ENCODE results near the gene REPS2.

REPS2 gene

GRCh38 chrX:17005712-17006368 lies 59.4 kb downstream of the REPS2 start:
- H3K4me3 ChIP-seq (replicated peaks; ENCODE audit: low read depth, low read length), result no peak overlapping the region
- no peaks in the 10 kb centered on the region for H3K36me3 ChIP-seq (ENCODE audit: control insufficient read depth, insufficient read depth, low read length)
- H3K27me3 ChIP-seq (replicated peaks; ENCODE audit: control insufficient read depth, insufficient read depth, low read length), result peaks cover 4% of the 10 kb centered on the region; the same call in 1 of the 2 replicates
- no peak for DNase-seq (ENCODE audit: extremely low read depth, insufficient read length)
- no peak for TF ChIP-seq CTCF (IDR thresholded peaks at IDR 0.05; ENCODE audit: insufficient read depth, low read length, poor library complexity, severe bottlenecking)

GRCh38 chrX:17007134-17007768 lies 60.8 kb downstream of the REPS2 start:
- DNase-seq (ENCODE audit: extremely low read depth, insufficient read length), result no peak
- TF ChIP-seq CTCF (IDR thresholded peaks at IDR 0.05; ENCODE audit: insufficient read depth, low read length, poor library complexity, severe bottlenecking), result peak; percentile 28
- peaks cover 3% of the 10 kb centered on the region; the same call in 1 of the 2 replicates for H3K27me3 ChIP-seq (replicated peaks; ENCODE audit: control insufficient read depth, insufficient read depth, low read length)
- no peaks in the 10 kb centered on the region for H3K36me3 ChIP-seq (ENCODE audit: control insufficient read depth, insufficient read depth, low read length)
- H3K4me3 ChIP-seq (replicated peaks; ENCODE audit: low read depth, low read length), result no peak overlapping the region

- Histone ChIP-seq H3K27me3 (replicated peaks; ENCODE audit: control insufficient read depth, insufficient read depth, low read length) (peaks cover 1% of the 10 kb centered on the region; the same call in 1 of the 2 replicates), H3K4me3 (replicated peaks; ENCODE audit: low read depth, low read length) (no peak overlapping the region), H3K36me3 (ENCODE audit: control insufficient read depth, insufficient read depth, low read length) (no peaks in the 10 kb centered on the region)
- no peak for DNase-seq (ENCODE audit: extremely low read depth, insufficient read length)
- no peak for TF ChIP-seq CTCF (IDR thresholded peaks at IDR 0.05; ENCODE audit: insufficient read depth, low read length, poor library complexity, severe bottlenecking)
These were observed 63.6 kb downstream of the REPS2 start for GRCh38 chrX:17009856-17010625.

GRCh38 chrX:17012465-17012864 lies 66.0 kb downstream of the REPS2 start:
- no peak for TF ChIP-seq CTCF (IDR thresholded peaks at IDR 0.05; ENCODE audit: insufficient read depth, low read length, poor library complexity, severe bottlenecking)
- no peak overlapping the region for H3K4me3 ChIP-seq (replicated peaks; ENCODE audit: low read depth, low read length)
- no peaks in the 10 kb centered on the region for H3K36me3 ChIP-seq (ENCODE audit: control insufficient read depth, insufficient read depth, low read length)
- H3K27me3 ChIP-seq (replicated peaks; ENCODE audit: control insufficient read depth, insufficient read depth, low read length), result no peaks in the 10 kb centered on the region; the same call in 1 of the 2 replicates
- DNase-seq (ENCODE audit: extremely low read depth, insufficient read length), result no peak

GRCh38 chrX:17014216-17014615 lies 67.8 kb downstream of the REPS2 start:
- H3K36me3 ChIP-seq (ENCODE audit: control insufficient read depth, insufficient read depth, low read length), result no peaks in the 10 kb centered on the region
- H3K27me3 ChIP-seq (replicated peaks; ENCODE audit: control insufficient read depth, insufficient read depth, low read length), result no peaks in the 10 kb centered on the region; the same call in 1 of the 2 replicates
- no peak overlapping the region for H3K4me3 ChIP-seq (replicated peaks; ENCODE audit: low read depth, low read length)
- no peak for TF ChIP-seq CTCF (IDR thresholded peaks at IDR 0.05; ENCODE audit: insufficient read depth, low read length, poor library complexity, severe bottlenecking)
- DNase-seq (ENCODE audit: extremely low read depth, insufficient read length), result no peak
